GM19467 (cell line): ENCODE measurements around the gene TLNRD1.

ENCODE experiments used
- ATAC-seq: cut with Tn5 transposase; IDR thresholded peaks from one replicate; pipeline ENCODE4 v1.9.1; 2021; ENCODE audit warnings: mild to moderate bottlenecking, moderate library complexity; ENCODE audit not compliant: unreplicated experiment

The TLNRD1 gene

DNA sequence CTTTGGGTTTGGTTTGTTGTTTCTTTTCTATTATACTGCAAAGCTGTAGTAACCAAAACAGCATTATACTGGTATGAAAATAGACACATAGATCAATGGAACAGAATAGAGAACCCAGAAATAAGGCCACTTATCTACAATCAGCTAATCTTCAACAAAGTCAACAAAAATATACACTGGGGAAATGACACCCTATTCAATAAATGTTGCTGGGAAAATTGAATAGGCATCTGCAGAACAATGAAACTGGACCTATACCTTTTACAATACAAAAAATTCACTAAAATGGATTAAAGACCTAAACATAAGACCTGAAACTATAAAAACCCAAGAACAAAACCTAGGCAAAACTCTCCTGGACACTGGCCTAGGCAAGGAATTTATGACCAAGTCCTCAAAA is 52.9 kb downstream of the TLNRD1 start:
- ATAC-seq: no peak

DNA sequence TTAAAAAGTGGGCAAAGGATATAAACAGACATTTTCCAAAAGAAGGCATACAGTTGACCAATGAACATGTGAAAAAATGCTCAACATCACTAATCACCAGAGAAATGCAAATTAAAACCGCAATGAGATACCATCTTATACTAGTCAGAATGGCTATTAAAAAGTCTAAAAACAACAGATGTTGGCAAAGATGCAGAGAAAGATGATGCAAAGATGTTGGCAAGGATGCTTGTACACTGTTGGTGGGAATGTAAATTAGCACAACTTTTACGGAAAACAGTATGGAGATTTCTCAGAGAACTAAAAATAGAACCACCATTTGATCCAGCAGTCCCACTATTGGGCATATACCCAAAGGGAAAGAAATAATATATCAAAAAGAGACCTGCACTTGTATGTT is 53.5 kb downstream of the TLNRD1 start:
- no peak for ATAC-seq
